Keratinocyte (primary cell): ENCODE measurements around the gene FCGR2B. TPM values are rescaled to one million over a fixed set of nuclear protein-coding genes. Genes with fewer than 3 reads are reported as not detected.

ENCODE experiments used
- DNase-seq: peaks from one replicate; pipeline ENCODE4 v3.0.0-alpha.2; 2011; ENCODE audit warnings: low read depth, missing footprints, low spot score
- FAIRE-seq: peaks from 2 replicates; lab custom pipeline; 2011; peaks lifted over from hg19 to GRCh38; lab: Jason Lieb, UNC
- H2AFZ ChIP-seq: 2 replicates; pipeline ENCODE4 v1.6.0; 2012; ENCODE audit warnings: low read length, control low read depth, inconsistent platforms; ENCODE audit not compliant: control insufficient read depth
- H3K27ac ChIP-seq: 2 replicates; pipeline ENCODE4 v1.5.1; 2011; ENCODE audit warnings: low read length; ENCODE audit not compliant: control insufficient read depth, insufficient read depth
- H3K27me3 ChIP-seq: 3 replicates; pipeline ENCODE4 v1.6.0; 2011; ENCODE audit warnings: low read length; ENCODE audit not compliant: control insufficient read depth, insufficient read depth; ENCODE audit errors: extremely low read depth
- H3K36me3 ChIP-seq, 2 experiments: 2 replicates in 1 of 2; 3 replicates in 1 of 2; pipeline ENCODE4 v1.5.1; 2011; ENCODE audit warnings: low read length in 2 of 2, mild to moderate bottlenecking in 1 of 2; ENCODE audit not compliant: control insufficient read depth in 2 of 2, insufficient read depth in 2 of 2; ENCODE audit errors: extremely low read depth in 1 of 2
- H3K4me1 ChIP-seq: 3 replicates; pipeline ENCODE4 v1.5.1; 2011; ENCODE audit warnings: low read length; ENCODE audit not compliant: control insufficient read depth, insufficient read depth; ENCODE audit errors: extremely low read depth
- H3K4me2 ChIP-seq: 3 replicates; pipeline ENCODE4 v1.6.0; 2011; ENCODE audit warnings: low read depth, low read length; ENCODE audit not compliant: control insufficient read depth, insufficient read depth; ENCODE audit errors: extremely low read depth
- H3K4me3 ChIP-seq, 3 experiments: fragments of 200-600 bp in 1 of 3; sonication (generic) in 1 of 3; 2 replicates in 2 of 3; 3 replicates in 1 of 3; pipeline ENCODE4 v1.5.1; 2011 to 2016; ENCODE audit warnings: low read length in 3 of 3, mild to moderate bottlenecking in 3 of 3, control low read depth in 2 of 3, inconsistent platforms in 1 of 3, low read depth in 1 of 3, mixed read lengths in 1 of 3, mixed run types in 1 of 3, moderate library complexity in 1 of 3; ENCODE audit not compliant: control insufficient read depth in 2 of 3, insufficient read depth in 2 of 3; ENCODE audit errors: extremely low read depth in 1 of 3
- H3K79me2 ChIP-seq: 2 replicates; pipeline ENCODE4 v1.6.0; 2012; ENCODE audit warnings: low read length; ENCODE audit not compliant: control insufficient read depth, insufficient read depth
- H3K9ac ChIP-seq: 3 replicates; pipeline ENCODE4 v1.6.0; 2011; ENCODE audit warnings: low read length; ENCODE audit not compliant: control insufficient read depth, insufficient read depth; ENCODE audit errors: extremely low read depth
- H3K9me1 ChIP-seq: 3 replicates; pipeline ENCODE4 v1.6.0; 2011; ENCODE audit warnings: low read length; ENCODE audit not compliant: control insufficient read depth, insufficient read depth; ENCODE audit errors: extremely low read depth
- H3K9me3 ChIP-seq: 2 replicates; pipeline ENCODE4 v1.5.1; 2012; ENCODE audit warnings: low read depth, low read length; ENCODE audit not compliant: control insufficient read depth
- H4K20me1 ChIP-seq: 3 replicates; pipeline ENCODE4 v1.6.0; 2011; ENCODE audit warnings: low read length; ENCODE audit not compliant: control insufficient read depth, insufficient read depth; ENCODE audit errors: extremely low read depth
- CTCF ChIP-seq, 3 experiments: IDR thresholded peaks in 1 of 3; conservative IDR thresholded peaks in 1 of 3; optimal IDR thresholded peaks in 1 of 3; 2 replicates in 2 of 3; 3 replicates in 1 of 3; pipeline versions ENCODE3 to v1.5.1; 2011; ENCODE audit warnings: low read length in 3 of 3, mild to moderate bottlenecking in 3 of 3, moderate library complexity in 2 of 3, control low read depth in 1 of 3, inconsistent platforms in 1 of 3; ENCODE audit not compliant: insufficient read depth in 2 of 3; ENCODE audit errors: extremely low read depth in 1 of 3
- EZH2 ChIP-seq: IDR thresholded peaks from one replicate; pipeline ENCODE4 v1.6.1; 2012; ENCODE audit warnings: inconsistent platforms, mild to moderate bottlenecking, low read length, moderate library complexity
- dilution Hi-C: fragments of 300-500 bp; cut with MboI; formaldehyde crosslinking; loops from one replicate; pipeline ENCODE4 v1.7.0; 2020; ENCODE audit warnings: low sequenced_read_pairs; ENCODE audit not compliant: extremely low pct_ligation_motif_present
- polyA plus RNA-seq, 5 experiments: library from polyadenylated mRNA; depleted of rRNA in 3 of 5; stranded (reverse) in 3 of 5; stranded (forward) in 1 of 5; unstranded in 1 of 5; fragments of >200 nt; gene quantifications; 1 replicate in 1 of 5; 2 replicates in 3 of 5; 3 replicates in 1 of 5; pipeline versions ENCODE4 v1.2.1 to v1.2.3, GENCODE V29; 2011 to 2012; ENCODE audit warnings: missing spikeins in 2 of 5, low read depth in 1 of 5, low replicate concordance in 1 of 5

The FCGR2B gene
- polyA plus RNA-seq, 1 donor (not counting 4 experiments of a cell fraction or from before 2014, with no cell fraction given) = not detected

DNA sequence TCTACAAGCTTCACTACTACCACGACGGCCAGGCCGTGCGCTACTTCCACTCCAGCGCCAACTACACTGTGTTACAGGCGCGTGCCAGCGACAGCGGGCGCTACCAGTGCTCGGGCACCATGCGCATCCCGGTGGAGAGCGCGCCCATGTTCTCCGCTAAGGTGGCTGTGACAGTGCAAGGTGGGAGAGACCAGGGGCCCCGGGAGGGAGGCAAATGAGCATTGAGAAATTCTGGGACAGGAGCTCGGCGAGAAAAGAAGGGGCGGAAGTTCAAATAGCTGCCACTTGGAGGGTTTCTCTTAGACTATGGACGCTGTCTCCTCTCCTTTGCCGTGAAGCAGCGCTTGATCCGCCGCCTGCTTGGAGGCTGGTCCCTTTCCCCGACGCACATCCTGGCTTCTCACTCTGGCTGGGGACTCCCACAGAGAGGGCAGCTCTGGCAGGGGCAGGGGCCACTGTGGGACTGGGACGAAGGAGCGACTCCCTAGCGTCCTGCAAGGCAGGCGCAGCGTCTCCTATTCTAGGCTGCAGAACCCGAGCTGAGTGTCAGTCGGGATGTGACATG is 63.0 kb downstream of the FCGR2B start:
- Histone ChIP-seq H3K36me3 (no peaks in the 10 kb centered on the region), H3K79me2 (no peaks in the 10 kb centered on the region), H3K4me1 (peaks cover 44% of the 10 kb centered on the region), H3K4me3 (peak overlapping the region; percentile 58 to 80 (median 73)), H3K9me1 (no peaks in the 10 kb centered on the region), H2AFZ (peak overlapping the region; percentile 87), H3K9me3 (no peaks in the 10 kb centered on the region), H4K20me1 (no peaks in the 10 kb centered on the region), H3K9ac (peak overlapping the region; percentile 87), H3K27ac (peak overlapping the region; percentile 60), H3K27me3 (no peaks in the 10 kb centered on the region), H3K4me2 (peak overlapping the region; percentile 88)
- FAIRE-seq = no peak
- dilution Hi-C loops = no loop called here
- DNase-seq = no peak
- no peak for TF ChIP-seq EZH2
- peak; percentile 17 to 51 (median 39) for TF ChIP-seq CTCF (optimal IDR thresholded peaks at IDR 0.05 in 1 of 3, IDR thresholded peaks at IDR 0.05 in 1 of 3, conservative IDR thresholded peaks at IDR 0.05 in 1 of 3; ENCODE audit: extremely low read depth in 1 of 3, insufficient read depth in 2 of 3, low read length in 3 of 3)

DNA sequence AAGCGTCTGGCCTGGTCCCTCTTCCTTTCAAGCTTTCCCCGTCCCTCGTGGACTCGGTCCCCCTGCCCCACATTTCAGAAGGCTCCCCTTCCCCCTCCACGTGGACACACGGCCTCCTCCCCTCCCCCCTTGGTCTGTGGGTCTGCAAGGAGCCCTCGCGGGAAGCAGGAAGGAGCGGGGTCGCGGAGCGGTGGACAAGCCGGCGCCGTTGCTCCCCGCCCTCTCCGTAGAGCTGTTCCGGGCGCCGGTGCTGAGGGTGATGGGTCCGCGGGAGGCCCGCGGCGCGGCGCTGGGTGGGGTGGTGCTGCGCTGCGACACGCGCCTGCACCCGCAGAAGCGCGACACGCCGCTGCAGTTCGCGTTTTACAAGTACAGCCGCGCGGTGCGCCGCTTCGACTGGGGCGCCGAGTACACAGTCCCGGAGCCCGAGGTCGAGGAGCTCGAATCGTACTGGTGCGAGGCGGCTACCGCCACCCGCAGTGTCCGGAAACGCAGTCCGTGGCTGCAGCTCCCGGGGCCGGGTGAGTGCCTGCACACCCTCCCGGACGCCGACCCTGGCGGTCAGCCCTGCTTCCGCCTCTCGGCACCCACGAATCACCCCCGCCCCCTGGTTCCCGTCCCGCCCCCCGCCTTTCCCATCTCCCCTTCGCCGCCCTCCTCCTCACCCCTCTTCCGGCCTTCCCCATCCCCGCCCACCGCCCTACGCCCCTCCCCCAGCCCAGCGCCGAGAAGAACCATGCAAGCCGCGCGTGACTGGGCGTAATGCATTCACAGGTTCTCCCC is 63.7 kb downstream of the FCGR2B start:
- FAIRE-seq (no peak), DNase-seq (no peak)
- Histone ChIP-seq H3K9me3 (no peaks in the 10 kb centered on the region), H3K79me2 (no peaks in the 10 kb centered on the region), H3K9me1 (no peaks in the 10 kb centered on the region), H3K27ac (peak overlapping the region; percentile 70), H4K20me1 (no peaks in the 10 kb centered on the region), H2AFZ (peak overlapping the region; percentile 87), H3K4me3 (peak overlapping the region; percentile 58 to 80 (median 73)), H3K36me3 (no peaks in the 10 kb centered on the region), H3K4me2 (peak overlapping the region; percentile 88), H3K9ac (peak overlapping the region; percentile 87), H3K4me1 (peaks cover 49% of the 10 kb centered on the region), H3K27me3 (no peaks in the 10 kb centered on the region)
- TF ChIP-seq EZH2 = no peak
- TF ChIP-seq CTCF (optimal IDR thresholded peaks at IDR 0.05 in 1 of 3, IDR thresholded peaks at IDR 0.05 in 1 of 3, conservative IDR thresholded peaks at IDR 0.05 in 1 of 3; ENCODE audit: extremely low read depth in 1 of 3, insufficient read depth in 2 of 3, low read length in 3 of 3) = no peak
- dilution Hi-C loops = no loop called here
